Peyer's patch (tissue), 4 donors: ENCODE measurements around the gene NRAS. TPM values are rescaled to one million over a fixed set of nuclear protein-coding genes. Genes with fewer than 3 reads are reported as not detected.

Source experiments
- DNase-seq, 3 donors: peaks; one replicate each; pipeline ENCODE4 v3.0.0-alpha.2; 2017 to 2019
- H3K27ac ChIP-seq, 4 donors: fragments of 200-600 bp; sonication (generic); one replicate each; pipeline ENCODE4 v1.5.1; 2016 to 2019
- H3K27me3 ChIP-seq, 2 donors: fragments of 200-600 bp; sonication (generic); one replicate each; pipeline ENCODE4 v1.5.1; 2019
- H3K36me3 ChIP-seq, 3 donors: fragments of 200-600 bp; sonication (generic); one replicate each; pipeline ENCODE4 v1.5.1; 2016 to 2019
- H3K4me1 ChIP-seq, 4 donors: fragments of 200-600 bp; sonication (generic); one replicate each; pipeline ENCODE4 v1.5.1; 2016 to 2019
- H3K4me3 ChIP-seq, 4 donors: fragments of 200-600 bp; sonication (generic); 1 replicate in 3 of 4; 2 replicates in 1 of 4; pipeline ENCODE4 v1.5.1; 2016 to 2019; ENCODE audit warnings: mild to moderate bottlenecking in 1 of 4
- H3K9me3 ChIP-seq, 4 donors: fragments of 200-600 bp; sonication (generic); one replicate each; pipeline ENCODE4 v1.5.1; 2016 to 2019; ENCODE audit warnings: mild to moderate bottlenecking in 1 of 4
- CTCF ChIP-seq, 6 experiments: fragments of 450-650 bp in 4 of 6; fragments of 200-600 bp in 2 of 6; sonication (generic) in 1 of 6; IDR thresholded peaks; one replicate each; pipeline ENCODE4 v1.5.1; 2017 to 2019; ENCODE audit warnings: antibody characterized with exemption in 6 of 6, mild to moderate bottlenecking in 3 of 6, moderate library complexity in 1 of 6
- POLR2A ChIP-seq, 2 donors: fragments of 450-650 bp; IDR thresholded peaks; one replicate each; pipeline ENCODE4 v1.5.1; 2017; ENCODE audit warnings: antibody characterized with exemption in 2 of 2, mild to moderate bottlenecking in 2 of 2, moderate library complexity in 2 of 2
- total RNA-seq, 4 donors: library from RNA; depleted of rRNA; stranded (reverse); fragments of >200 nt; gene quantifications; one replicate each; pipeline ENCODE4 v1.1.0, GENCODE V29; 2016

Gene NRAS
- total RNA-seq, 4 donors from 2014 or later: 26.4 to 44.0 (median 29.7) TPM

- Histone ChIP-seq H3K4me1 (peaks cover 0 to 50% (median 24%) of the 10 kb centered on the region in 4 donors), H3K9me3 (no peaks in the 10 kb centered on the region), H3K27me3 (no peaks in the 10 kb centered on the region), H3K27ac (no peak overlapping the region), H3K36me3 (peaks cover 0 to 37% (median 0%) of the 10 kb centered on the region in 3 donors), H3K4me3 (no peak overlapping the region)
- DNase-seq: no peak
- TF ChIP-seq POLR2A (IDR thresholded peaks at IDR 0.05): no peak
- no peak for TF ChIP-seq CTCF (IDR thresholded peaks at IDR 0.05)
Observed at GRCh38 chr1:114749835-114750234, 33.3 kb upstream of the NRAS start.

- Histone ChIP-seq H3K9me3 (no peaks in the 10 kb centered on the region), H3K4me3 (no peak overlapping the region), H3K27ac (no peak overlapping the region), H3K36me3 (peaks cover 0 to 59% (median 0%) of the 10 kb centered on the region in 3 donors), H3K4me1 (peaks cover 0 to 21% (median 10%) of the 10 kb centered on the region in 4 donors), H3K27me3 (no peaks in the 10 kb centered on the region)
- no peak for DNase-seq
- TF ChIP-seq CTCF (IDR thresholded peaks at IDR 0.05) (no peak), POLR2A (IDR thresholded peaks at IDR 0.05) (no peak)
Observed at GRCh38 chr1:114746450-114747121, 30.0 kb upstream of the NRAS start.

- Histone ChIP-seq H3K4me3 (no peak overlapping the region), H3K27me3 (no peaks in the 10 kb centered on the region), H3K36me3 (peaks cover 0 to 59% (median 0%) of the 10 kb centered on the region in 3 donors), H3K27ac (no peak overlapping the region), H3K9me3 (no peaks in the 10 kb centered on the region), H3K4me1 (peaks cover 0 to 10% (median 3%) of the 10 kb centered on the region in 4 donors)
- no peak for DNase-seq
- TF ChIP-seq POLR2A (IDR thresholded peaks at IDR 0.05) (no peak), CTCF (IDR thresholded peaks at IDR 0.05) (no peak)
Observed at GRCh38 chr1:114745291-114745690, 28.7 kb upstream of the NRAS start.

GRCh38 chr1:114741963-114742746 is 25.6 kb upstream of the NRAS start:
- Histone ChIP-seq H3K27me3 (no peaks in the 10 kb centered on the region), H3K4me1 (peaks cover 0 to 4% (median 0%) of the 10 kb centered on the region in 4 donors), H3K36me3 (peaks cover 0 to 62% (median 0%) of the 10 kb centered on the region in 3 donors), H3K27ac (no peak overlapping the region), H3K9me3 (no peaks in the 10 kb centered on the region), H3K4me3 (no peak overlapping the region)
- no peak for TF ChIP-seq CTCF (IDR thresholded peaks at IDR 0.05)
- TF ChIP-seq POLR2A (IDR thresholded peaks at IDR 0.05): no peak
- DNase-seq: no peak

- Histone ChIP-seq H3K4me1 (peaks cover 0 to 17% (median 0%) of the 10 kb centered on the region in 4 donors), H3K27me3 (no peaks in the 10 kb centered on the region), H3K36me3 (peaks cover 0 to 63% (median 0%) of the 10 kb centered on the region in 3 donors), H3K4me3 (no peak overlapping the region), H3K9me3 (no peaks in the 10 kb centered on the region), H3K27ac (no peak overlapping the region)
- no peak for DNase-seq
- TF ChIP-seq POLR2A (IDR thresholded peaks at IDR 0.05) (no peak), CTCF (IDR thresholded peaks at IDR 0.05) (no peak)
Observed at GRCh38 chr1:114740331-114740730, 23.8 kb upstream of the NRAS start.
